Tibial nerve (tissue), 4 donors: ENCODE measurements around the gene HOXA3. TPM values are rescaled to one million over a fixed set of nuclear protein-coding genes. Genes with fewer than 3 reads are reported as not detected.

ENCODE experiments used
- DNase-seq, 2 donors: peaks; one replicate each; pipeline ENCODE4 v3.0.0-alpha.2; 2019; ENCODE audit warnings: low spot score in 2 of 2
- H3K27ac ChIP-seq, 4 donors: fragments of 200-600 bp; sonication (generic) in 3 of 4; one replicate each; pipeline ENCODE4 v1.5.1; 2017 to 2019; ENCODE audit warnings: mild to moderate bottlenecking in 1 of 4
- H3K27me3 ChIP-seq, 2 donors: fragments of 200-600 bp; sonication (generic) in 1 of 2; one replicate each; pipeline versions ENCODE4 v1.5.1 to v1.6.0; 2017 to 2019
- H3K36me3 ChIP-seq, 3 donors: fragments of 200-600 bp; sonication (generic); one replicate each; pipeline ENCODE4 v1.5.1; 2018 to 2019
- H3K4me1 ChIP-seq, 4 donors: fragments of 200-600 bp; sonication (generic) in 3 of 4; one replicate each; pipeline ENCODE4 v1.5.1; 2017 to 2019
- H3K4me3 ChIP-seq, 4 donors: fragments of 200-600 bp; sonication (generic) in 3 of 4; one replicate each; pipeline ENCODE4 v1.5.1; 2017 to 2019; ENCODE audit warnings: mild to moderate bottlenecking in 1 of 4, moderate library complexity in 1 of 4
- H3K9me3 ChIP-seq, 4 donors: fragments of 200-600 bp; sonication (generic) in 3 of 4; one replicate each; pipeline ENCODE4 v1.5.1; 2017 to 2019
- EP300 ChIP-seq, 2 donors: sonication (generic); formaldehyde crosslinking; IDR thresholded peaks; one replicate each; pipeline ENCODE4 v1.6.1; 2017; ENCODE audit warnings: antibody characterized with exemption in 2 of 2, mild to moderate bottlenecking in 1 of 2
- POLR2A ChIP-seq, 2 donors: fragments of 450-650 bp; IDR thresholded peaks; one replicate each; pipeline ENCODE4 v1.6.1; 2017; ENCODE audit warnings: antibody characterized with exemption in 2 of 2, mild to moderate bottlenecking in 2 of 2, moderate library complexity in 2 of 2
- WGBS, 2 donors: methylation state at CpG; one replicate each; pipeline ENCODE4 v1.1.5; 2018; 5-methylcytosine and 5-hydroxymethylcytosine counted together
- total RNA-seq, 4 donors: library from RNA; depleted of rRNA; stranded (reverse); fragments of >200 nt; gene quantifications; one replicate each; pipeline ENCODE4 v1.1.0, GENCODE V29; 2016
- TF ChIP-seq, protein P1 (sequence below), 5 experiments: fragments of 200-600 bp in 3 of 5; fragments of 450-650 bp in 2 of 5; sonication (generic) in 3 of 5; IDR thresholded peaks; one replicate each; pipeline ENCODE4 v1.5.1; 2016 to 2019; ENCODE audit warnings: antibody characterized with exemption in 5 of 5, mild to moderate bottlenecking in 3 of 5, moderate library complexity in 2 of 5

Gene HOXA3
- total RNA-seq, 4 donors from 2014 or later = 7.0 to 18.8 (median 8.7) TPM

DNA sequence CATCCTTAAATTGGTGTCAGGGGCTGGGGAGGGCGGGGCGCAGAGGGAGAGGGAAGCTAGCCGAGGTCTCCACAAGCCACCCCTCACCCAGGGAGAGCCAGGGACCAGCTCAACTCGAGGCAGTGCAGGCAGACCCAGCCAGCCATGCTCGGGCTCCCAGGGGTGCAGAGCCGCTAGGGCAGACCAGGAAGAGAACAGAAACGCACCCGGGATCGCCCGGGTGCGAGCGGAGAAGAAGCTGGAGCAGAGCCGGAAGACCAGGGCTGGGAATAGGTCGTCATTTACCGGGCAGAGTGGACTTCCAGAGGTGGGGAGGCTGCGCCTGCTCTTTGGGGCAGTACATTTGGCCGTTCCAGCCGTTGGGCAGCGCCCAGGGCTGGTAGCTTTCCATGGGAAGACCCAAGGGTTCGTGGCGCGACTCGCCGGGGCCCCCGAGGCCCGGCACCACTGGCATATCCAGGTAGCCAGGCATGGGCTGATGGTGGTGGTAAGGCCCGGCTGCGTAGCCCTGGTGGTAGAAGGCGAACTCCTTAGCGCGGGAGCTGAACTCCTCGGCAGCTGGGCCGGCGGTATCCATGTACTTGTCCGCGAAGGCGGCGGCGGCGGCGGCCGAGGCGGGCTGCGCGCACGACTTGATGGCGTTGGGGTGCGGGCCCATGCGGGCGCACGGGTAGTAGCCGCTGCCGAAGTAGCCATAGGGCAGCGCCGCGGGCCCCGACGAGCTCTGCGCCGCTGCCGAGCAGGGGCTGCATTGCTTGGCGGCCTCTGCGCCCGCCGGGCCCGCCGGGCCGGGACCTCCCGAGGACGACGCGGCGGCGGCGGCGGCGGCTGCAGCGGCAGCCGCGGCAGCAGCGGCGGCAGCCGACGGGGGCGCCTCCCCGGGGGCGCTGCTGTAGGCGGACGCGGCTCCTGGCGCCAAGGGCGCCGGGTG, 46.8 kb upstream of the HOXA3 start:
- H3K27ac ChIP-seq = no peak overlapping the region
- peaks cover 7 to 90% of the 10 kb centered on the region in 2 donors for H3K27me3 ChIP-seq
- no peak for DNase-seq
- H3K4me1 ChIP-seq = peaks cover 0 to 45% (median 23%) of the 10 kb centered on the region in 4 donors
- H3K9me3 ChIP-seq = no peaks in the 10 kb centered on the region
- TF ChIP-seq POLR2A (IDR thresholded peaks at IDR 0.05) (no peak), EP300 (IDR thresholded peaks at IDR 0.05) (no peak)
- TF ChIP-seq, protein P1, sequence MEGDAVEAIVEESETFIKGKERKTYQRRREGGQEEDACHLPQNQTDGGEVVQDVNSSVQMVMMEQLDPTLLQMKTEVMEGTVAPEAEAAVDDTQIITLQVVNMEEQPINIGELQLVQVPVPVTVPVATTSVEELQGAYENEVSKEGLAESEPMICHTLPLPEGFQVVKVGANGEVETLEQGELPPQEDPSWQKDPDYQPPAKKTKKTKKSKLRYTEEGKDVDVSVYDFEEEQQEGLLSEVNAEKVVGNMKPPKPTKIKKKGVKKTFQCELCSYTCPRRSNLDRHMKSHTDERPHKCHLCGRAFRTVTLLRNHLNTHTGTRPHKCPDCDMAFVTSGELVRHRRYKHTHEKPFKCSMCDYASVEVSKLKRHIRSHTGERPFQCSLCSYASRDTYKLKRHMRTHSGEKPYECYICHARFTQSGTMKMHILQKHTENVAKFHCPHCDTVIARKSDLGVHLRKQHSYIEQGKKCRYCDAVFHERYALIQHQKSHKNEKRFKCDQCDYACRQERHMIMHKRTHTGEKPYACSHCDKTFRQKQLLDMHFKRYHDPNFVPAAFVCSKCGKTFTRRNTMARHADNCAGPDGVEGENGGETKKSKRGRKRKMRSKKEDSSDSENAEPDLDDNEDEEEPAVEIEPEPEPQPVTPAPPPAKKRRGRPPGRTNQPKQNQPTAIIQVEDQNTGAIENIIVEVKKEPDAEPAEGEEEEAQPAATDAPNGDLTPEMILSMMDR (IDR thresholded peaks at IDR 0.05) = no peak
- no peaks in the 10 kb centered on the region for H3K36me3 ChIP-seq
- peak overlapping the region in 3 of 4 donors; percentile 21 to 53 (median 50) for H3K4me3 ChIP-seq
- WGBS, 2 donors = 2 to 10% methylated on average over 12 to 51 of the region's 93 CpGs

DNA sequence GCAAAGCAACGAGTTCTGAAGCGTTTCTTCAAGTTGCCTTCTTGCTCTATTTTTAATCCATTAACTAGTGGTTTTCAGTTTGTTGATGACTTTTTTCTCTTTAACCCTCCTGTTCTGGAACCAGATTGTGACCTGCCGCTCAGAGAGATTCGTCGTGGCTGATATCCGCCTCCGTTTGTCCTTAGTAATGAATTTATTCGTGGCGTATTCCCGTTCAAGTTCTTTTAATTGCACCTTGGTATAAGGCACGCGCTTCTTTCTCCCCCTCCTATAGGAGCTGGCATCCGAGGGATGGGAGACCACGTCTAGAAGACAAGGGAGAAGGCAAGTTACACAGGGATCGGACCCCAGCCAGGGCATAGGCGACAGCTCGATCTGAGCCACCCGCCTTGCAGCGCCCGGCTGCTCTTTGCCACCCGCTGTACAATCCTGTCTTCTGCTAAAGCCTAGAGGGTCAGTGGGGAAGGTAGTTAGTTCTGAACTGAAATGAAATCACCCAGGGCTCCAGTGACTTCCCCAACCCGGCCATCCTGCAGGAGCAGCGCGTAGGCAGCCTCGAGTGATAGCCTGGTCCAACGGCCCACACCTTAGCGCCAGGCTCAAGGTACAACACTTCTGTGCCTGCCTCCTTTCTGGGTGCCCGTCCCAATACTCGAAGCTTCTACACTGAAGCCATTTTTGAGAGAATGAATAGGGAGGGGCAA, 45.9 kb upstream of the HOXA3 start:
- no peak for DNase-seq
- TF ChIP-seq, protein P1 (IDR thresholded peaks at IDR 0.05) = no peak
- peak in 1 of 2 donors; percentile 9 for TF ChIP-seq EP300 (IDR thresholded peaks at IDR 0.05)
- H3K27me3 ChIP-seq = peaks cover 7 to 90% of the 10 kb centered on the region in 2 donors
- no peaks in the 10 kb centered on the region for H3K36me3 ChIP-seq
- peaks cover 0 to 49% (median 24%) of the 10 kb centered on the region in 4 donors for H3K4me1 ChIP-seq
- H3K4me3 ChIP-seq = peak overlapping the region in 1 of 4 donors; percentile 53
- 23 to 41% methylated on average over 29 of the region's 29 CpGs for WGBS, 2 donors
- no peaks in the 10 kb centered on the region for H3K9me3 ChIP-seq
- H3K27ac ChIP-seq = no peak overlapping the region

DNA sequence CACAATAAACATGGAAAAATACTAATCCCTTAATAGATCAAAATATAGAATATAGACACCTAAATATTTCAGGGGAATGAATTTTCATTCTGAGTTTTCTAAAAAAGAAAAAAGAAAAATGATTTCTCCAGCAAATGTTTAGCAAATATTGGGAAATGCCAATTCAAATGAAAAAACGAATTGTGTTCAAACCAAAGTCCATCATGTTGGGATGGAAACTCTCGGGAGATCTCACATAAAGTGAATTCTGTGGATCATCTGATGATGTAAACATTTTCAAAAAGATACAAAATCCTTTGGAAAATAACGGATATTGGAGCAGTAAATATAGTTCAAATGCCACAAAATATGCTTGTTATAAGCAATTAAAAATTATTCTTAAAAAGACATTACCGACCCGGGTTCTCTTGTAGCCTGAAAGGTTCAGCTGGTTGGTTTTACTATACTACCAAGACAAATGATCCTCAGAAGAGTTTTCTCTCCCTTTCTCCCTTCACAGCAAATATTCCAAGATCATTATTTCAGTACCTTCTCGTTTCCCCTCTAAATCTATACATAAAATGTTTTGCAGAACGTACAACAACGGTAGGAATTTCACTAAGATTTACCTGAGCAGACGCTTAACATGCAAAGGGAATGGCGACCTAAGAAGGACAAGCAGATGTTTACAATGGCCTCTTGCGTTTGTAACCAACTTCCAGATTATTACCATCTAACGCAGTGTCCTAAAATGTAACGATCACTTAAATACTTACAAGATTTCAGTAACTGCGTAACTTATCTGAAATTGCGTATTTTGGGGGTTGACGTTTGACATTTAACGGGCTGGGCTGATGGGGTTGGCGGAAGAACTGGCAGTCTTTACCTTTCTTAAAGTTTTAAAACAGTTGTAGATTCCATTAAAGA, 45.0 kb upstream of the HOXA3 start:
- H3K9me3 ChIP-seq = no peaks in the 10 kb centered on the region
- no peak for DNase-seq
- H3K27me3 ChIP-seq = peaks cover 7 to 87% of the 10 kb centered on the region in 2 donors
- H3K4me1 ChIP-seq = peaks cover 0 to 58% (median 28%) of the 10 kb centered on the region in 4 donors
- no peaks in the 10 kb centered on the region for H3K36me3 ChIP-seq
- no peak overlapping the region for H3K4me3 ChIP-seq
- WGBS, 2 donors = 29 to 40% methylated on average over 18 of the region's 18 CpGs
- TF ChIP-seq EP300 (IDR thresholded peaks at IDR 0.05) (no peak), POLR2A (IDR thresholded peaks at IDR 0.05) (no peak)
- TF ChIP-seq, protein P1 (IDR thresholded peaks at IDR 0.05) = no peak
- no peak overlapping the region for H3K27ac ChIP-seq

DNA sequence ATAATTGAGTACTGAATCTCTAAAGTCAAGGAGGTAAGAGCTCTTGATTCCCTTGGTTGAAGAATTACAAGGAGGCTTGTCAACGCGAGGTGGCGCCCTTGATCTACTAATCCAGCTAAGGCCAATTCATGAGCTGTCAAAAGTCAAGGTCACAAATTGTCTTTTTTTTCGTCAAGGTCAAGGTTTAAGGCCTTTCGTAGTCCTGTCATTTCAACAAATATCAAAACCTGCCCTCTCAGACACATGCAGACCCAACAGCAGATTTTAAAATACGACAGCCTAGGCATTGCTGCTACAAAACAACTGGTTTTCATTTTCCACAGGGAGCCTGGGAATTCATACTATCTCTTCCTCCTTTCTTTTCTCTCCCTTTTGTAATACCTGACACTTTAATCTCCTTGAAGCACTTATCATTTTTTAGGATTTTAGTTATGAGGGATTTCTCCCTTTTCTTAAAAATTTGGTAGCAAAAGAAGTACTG, 43.9 kb upstream of the HOXA3 start:
- Histone ChIP-seq H3K4me3 (no peak overlapping the region), H3K27ac (no peak overlapping the region), H3K36me3 (no peaks in the 10 kb centered on the region), H3K4me1 (peaks cover 0 to 54% (median 29%) of the 10 kb centered on the region in 4 donors), H3K27me3 (peaks cover 7 to 87% of the 10 kb centered on the region in 2 donors), H3K9me3 (no peaks in the 10 kb centered on the region)
- DNase-seq = peak; percentile 87 to 98
- TF ChIP-seq EP300 (IDR thresholded peaks at IDR 0.05) (peak in 1 of 2 donors; percentile 23), POLR2A (IDR thresholded peaks at IDR 0.05) (no peak)
- TF ChIP-seq, protein P1 (IDR thresholded peaks at IDR 0.05) = peak; percentile 55 to 82 (median 77)
- WGBS, 2 donors = 1 to 3% methylated on average over 6 of the region's 6 CpGs
